ENCODE results near the gene CD164L2.

GRCh38 chr1:27343639-27344025, 39.5 kb downstream of the CD164L2 start:
- TF ChIP-seq POLR2A (IDR thresholded peaks at IDR 0.05) (no peak), CTCF (IDR thresholded peaks at IDR 0.05) (no peak)

All from thyroid gland (tissue), 4 donors.